Stimulated activated CD4-positive, alpha-beta T cell treated with anti-CD3 and anti-CD28 coated beads, Interleukin-2, amount 100 ng/mL, for 24 hours (primary cell): ENCODE measurements around the gene POTEJ.
"Not testable (repeated sequence)": the region's sequence is repeated elsewhere in the genome, so short reads cannot be mapped to it uniquely, and the experiment has no call there.

Experiments used
- DNase-seq, 2 donors: peaks; one replicate each; pipeline ENCODE4 v3.0.0-alpha.2; 2020

POTEJ gene

DNA sequence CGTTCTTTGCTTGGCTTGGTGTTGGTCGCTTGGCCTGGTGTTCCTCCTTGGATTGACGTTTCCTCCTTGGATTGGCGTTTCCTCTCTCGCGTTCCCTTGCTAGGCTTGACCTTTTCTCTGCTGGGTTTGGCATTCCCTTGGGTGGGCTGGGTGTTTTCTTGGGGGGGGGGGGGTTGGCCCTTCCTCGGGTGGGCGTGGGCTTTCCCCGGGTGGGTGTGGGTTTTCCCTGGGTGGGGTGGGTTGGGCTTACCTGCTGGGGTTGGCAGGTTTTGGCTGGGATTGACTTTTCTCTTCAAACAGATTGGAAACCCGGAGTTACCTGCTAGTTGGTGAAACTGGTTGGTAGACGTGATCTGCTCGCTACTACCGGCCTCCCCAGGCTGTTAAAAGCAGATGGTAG, at the start of gene POTEJ:
Gene POTEJ, plus strand, starts transcription at position 301 of the 400 bp plus-strand sequence. Its CDS starts 93 bp downstream, at position 394.
- DNase-seq, result not testable (repeated sequence)

DNA sequence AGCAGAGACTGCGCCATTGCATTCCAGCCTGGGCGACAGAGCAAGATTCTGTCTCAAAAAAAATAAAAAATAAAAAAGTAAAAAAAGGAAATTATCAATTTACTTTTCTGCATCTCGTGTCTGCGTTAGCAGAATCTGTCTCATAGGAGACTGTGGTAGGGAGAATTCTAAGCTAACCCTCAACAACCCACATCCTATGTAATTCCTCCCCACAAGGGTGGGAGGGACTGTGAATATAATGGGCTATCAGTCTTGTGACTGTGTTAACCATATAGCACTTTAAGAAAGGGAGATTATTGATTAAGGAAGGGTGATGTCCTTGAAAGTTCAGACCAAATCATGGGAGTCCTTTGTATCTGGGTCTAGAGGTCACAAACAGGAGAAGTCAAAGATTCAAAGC, 45.1 kb upstream of the POTEJ start:
- DNase-seq, result not testable (repeated sequence)

DNA sequence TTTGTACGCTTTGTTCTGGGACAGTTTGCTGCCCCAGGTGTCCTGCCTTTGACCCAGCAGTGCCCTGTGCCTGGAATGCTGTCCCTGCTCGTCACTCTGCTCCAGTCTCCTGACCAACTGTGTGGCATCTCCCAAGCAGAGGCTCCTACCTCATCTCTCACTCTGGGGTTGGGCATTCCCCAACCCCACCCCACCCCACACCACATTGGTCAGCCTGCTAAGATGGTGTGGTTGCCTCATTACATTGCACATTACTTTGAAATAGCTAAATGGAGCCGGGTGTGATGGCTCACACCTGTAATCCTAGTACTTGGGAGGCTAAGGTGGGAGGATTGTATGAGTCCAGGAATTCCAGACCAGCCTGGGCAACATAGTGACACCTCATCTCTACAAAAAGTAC, 39.3 kb upstream of the POTEJ start:
- not testable (repeated sequence) for DNase-seq

DNA sequence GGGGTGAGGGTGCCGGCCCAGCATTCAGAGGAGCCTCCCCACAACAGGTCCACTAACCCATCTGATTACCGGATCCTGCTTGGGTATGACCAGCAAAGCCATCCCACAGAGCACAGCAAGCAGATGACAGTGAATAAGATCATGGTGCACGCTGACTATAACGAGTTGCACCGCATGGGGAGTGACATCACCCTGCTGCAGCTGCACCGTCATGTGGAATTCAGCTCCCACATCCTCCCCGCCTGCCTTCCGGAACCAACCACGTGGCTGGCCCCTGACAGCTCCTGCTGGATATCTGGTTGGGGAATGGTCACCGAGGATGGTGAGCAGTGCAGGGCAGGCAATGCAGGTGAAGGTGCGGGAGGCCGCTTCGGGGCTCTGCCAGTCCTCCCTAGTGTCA, 37.0 kb upstream of the POTEJ start:
- DNase-seq, result not testable (repeated sequence)

DNA sequence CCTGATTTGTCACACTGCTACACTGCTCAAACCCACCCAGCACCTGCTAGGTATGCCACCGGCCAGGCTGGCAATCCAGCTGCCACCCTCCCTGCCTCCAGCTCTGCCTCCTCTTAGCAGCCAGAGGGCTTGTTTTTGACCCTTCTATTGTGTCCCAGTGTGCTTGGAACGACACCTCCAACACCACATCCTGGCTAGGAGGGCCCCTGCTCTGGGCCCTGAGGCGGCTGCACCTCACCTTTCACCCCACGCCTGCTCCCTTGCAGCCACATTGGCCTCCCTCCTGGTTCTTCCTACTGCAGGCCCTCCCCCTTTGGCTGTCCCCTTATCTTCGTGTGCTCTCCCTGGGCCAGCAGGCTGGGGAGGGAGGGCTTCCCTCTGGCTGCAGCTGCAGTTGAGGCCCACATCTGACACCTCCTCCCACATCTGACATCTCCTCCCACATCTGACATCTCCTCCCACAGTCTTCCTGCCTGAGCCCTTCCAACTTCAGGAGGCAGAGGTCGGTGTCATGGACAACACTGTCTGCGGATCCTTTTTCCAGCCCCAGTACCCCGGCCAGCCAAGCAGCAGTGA, 34.9 kb upstream of the POTEJ start:
- DNase-seq, result not testable (repeated sequence)

DNA sequence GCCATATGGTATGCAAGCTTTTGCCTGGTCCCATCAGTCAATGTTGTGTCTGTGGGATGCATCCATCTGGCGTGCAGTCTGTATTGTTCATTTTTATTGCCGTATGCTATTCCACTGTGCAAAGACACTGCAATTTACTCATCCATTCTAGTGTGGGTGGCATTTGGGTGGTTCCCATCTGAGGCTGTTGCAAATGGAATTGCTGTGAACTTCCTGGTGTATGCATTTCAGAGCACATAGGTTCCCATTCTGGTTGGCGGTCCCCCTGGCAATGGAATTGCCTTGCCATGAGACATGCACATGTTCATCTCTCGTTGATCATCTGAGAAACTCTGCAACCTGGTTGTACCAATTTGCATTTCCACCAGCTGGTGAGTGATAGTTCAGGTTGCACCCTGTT, 33.7 kb upstream of the POTEJ start:
- not testable (repeated sequence) for DNase-seq

DNA sequence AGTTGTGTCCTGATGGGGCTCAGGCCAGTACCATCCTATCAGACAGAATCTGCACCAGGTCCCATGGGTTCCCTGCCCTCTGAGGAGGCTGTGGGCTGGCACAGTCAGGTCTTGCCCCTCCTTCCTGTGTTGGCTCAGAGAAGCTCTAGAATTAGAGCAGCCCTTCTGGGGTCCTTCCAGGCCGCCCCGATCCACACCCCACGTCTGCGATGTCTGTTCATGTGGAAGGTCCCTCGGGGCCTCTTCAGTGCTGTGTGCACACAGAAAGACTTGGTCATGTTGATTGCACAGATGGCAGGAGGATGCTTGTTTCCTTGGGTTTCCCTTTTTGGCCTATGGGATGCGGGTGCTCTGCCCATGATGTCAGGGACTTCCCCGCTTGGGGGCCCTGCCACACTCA, 32.1 kb upstream of the POTEJ start:
- DNase-seq, result not testable (repeated sequence)

DNA sequence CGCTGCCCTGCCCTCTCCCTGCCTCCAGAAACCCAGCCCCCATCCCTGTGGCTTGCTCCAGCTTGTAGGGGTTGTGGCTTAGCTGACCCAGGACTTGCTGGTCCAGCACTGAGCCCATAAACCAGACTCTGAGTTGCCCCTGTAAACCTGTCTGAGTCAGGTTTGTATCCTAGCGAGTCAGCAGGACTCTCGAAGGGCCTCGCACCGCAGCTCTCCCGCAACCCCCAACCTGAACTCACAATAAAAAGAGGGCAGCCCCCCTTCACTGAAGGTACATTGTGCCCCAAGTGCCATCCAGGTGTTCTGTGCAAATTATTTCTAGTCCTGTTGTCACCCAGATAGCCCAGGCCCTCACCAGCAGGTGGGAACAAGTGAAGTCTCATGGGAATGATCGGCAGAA, 29.7 kb upstream of the POTEJ start:
- peak in 1 of 2 donors; percentile 7 for DNase-seq

DNA sequence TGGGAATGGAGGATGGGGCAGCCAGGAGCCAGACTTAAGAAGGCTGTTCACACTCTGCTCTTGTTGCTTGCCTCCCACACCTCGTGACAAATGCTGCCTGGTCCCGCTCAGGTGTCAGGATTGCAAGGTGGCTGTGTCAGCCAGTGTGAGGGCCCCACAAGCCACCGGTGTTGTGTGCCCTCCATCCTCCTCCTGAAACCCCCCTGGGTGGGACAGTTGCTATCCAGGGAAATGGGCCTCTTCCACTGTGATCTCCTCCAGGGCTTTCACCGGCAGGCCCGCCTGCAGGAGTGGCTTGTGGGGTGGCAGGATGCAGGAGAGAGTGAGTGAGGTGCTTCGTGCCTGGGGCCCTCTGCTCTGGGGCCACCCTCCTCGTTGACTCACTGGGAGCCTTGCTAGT, 28.3 kb upstream of the POTEJ start:
- peak in 1 of 2 donors; percentile 8 for DNase-seq

DNA sequence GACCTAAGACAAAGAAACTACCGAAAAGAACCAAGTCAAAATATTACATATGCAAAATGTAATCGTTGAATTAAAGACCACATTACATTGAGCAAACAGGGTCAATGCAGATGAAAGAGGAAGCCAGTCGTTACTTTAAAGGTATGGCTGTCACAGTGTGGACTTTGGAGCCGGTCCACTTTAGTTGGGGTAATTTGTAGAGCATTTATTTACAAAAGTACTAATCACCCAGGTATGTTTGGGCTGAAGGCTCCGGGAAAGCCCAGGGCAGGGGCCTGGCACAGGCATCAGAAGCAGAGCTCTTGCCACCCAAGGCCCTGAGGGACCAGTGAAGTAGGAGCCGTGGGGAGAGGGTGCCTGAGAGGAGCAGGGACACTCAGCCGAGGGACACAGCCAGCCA, 27.7 kb upstream of the POTEJ start:
- not testable (repeated sequence) for DNase-seq

DNA sequence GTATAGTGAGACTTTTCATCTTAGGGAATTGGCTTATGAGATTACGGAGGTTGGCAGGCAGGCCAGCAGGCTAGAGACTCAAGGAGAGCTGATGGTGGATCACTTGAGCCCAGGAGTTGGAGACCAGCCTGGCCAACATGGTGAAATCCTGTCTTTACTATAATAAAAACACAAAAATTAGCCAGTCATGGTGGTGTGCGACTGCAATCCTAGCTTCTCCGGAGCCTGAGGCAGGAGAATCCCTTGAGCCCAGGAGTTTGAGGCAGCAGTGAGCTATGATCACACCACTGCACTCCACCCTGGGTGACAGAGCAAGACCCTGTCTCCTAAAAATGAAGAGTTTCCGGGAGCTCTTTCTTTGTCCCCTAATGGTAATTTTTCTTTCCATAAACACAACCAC, 26.5 kb upstream of the POTEJ start:
- not testable (repeated sequence) for DNase-seq

DNA sequence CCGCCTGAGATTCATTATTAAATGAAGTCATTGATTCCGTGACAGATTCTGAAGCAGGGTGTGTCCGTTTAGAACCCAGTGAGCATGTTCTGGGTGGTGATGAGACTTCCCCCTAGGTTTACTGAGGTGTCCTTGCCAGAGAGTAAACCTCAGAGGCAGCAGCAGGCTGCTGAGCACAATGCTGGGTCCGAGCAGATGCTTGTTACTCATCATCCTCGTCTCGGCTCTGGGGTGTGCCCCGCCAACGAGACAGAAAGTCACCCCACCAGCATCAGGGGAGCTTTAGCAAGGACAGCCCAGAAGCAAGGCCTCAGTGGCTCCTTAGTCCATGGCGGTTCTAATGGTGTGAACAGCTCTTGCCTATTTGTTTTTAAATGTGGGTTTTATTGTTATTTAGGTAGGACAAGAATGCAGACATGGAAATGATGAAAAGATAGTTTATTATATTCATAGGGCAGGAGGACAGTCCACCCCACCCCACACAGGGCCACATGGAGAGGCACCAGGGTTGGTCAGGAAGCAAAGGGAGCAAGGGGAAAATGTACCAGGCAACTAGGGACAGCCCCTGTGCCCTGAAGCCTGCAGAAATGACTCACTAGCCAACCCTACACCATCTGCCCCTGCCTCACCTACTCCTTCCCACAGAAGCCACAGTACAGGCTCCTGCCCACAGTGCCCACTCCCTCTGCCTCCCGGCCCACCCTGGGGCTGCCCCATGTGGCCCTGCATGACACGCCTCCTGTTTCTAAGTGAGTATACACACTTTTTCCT, 22.4 kb upstream of the POTEJ start:
- peak; percentile 21 to 29 for DNase-seq

DNA sequence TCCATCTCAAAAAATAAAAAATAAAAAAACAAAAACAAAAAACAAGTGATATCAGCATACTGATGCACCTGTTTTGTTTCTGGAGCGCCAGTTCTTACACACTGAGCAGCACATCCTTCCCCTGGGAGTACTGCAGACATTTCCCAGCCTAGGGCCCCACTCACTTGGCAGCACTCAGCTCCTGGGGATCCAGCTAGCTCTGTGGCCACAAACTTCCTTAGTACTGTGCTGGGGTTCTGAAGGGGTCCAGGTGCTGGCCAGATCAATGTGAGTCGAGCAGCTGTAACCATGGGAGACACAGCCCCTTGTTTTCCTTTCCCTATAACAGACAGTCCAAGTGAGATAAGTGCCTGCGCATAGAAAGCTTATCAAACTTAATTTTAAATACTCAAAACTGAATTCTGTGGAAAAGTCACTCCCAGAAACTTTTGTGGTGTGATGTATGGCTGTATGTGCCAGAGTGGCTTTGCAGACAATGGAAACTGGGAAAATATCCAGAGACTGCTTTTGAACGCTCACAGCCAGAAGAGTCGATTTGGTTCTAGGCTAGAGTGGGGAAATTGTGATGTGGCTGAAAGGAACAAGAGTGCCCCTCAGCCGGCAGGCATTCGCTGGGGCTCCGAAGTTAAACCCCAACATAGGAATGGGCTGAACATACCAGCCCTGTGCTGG, 20.9 kb upstream of the POTEJ start:
- DNase-seq, result not testable (repeated sequence)

DNA sequence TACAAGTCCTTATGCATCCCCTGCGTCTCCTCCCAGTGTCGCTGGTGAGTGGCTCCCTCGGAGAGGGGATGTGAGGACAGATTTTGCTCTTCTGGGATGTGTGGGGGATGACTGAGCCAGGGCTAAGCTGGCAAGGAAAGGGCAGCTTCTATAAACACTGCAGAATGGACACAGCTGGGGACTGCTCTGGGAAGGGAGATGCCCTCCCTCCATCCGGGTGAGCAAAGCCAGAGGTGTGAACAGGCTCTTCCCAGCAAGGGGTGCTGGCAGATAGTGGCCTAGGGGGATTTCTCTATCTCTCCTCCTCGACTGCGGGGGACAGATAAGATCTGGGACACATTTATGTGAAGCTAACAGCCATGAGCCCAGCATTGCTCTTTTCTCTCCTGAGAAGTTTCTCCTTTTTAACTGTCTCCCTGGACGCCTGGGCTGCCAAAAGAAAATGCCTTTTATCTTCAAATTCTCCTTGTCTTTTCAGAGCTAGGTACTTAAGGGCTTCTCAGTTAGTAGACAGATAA, 20.3 kb upstream of the POTEJ start:
- peak in 1 of 2 donors; percentile 6 for DNase-seq

DNA sequence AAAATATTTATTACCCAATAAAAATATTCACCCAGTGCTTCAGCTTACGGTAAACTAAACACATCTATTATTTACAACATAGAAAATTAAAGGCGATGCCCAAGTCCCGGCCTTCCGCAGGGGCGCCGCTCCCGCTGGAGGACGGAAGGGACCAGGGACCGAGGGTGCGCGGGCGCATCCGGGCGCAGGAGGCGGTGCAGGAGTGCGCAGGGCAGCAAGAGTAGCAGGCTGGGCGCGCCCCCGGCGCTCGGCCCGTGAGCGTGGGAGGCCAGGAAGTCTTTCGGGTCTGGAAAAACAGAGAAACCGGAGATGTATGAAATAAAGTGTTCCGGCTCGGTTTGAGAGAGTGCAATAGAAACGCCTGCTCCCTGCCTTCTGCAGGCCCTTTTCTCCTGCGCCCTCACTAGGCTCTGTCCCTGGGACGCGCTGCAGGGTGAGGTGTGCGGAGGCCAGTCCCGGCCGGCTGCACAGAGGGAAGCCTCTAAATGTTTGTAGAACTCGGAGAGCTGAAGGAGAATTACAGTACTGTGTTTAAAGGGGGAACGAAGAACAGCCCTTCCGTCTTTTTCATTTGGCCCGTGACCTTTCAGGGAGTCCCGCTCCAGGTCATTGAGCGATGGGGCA, 18.3 kb upstream of the POTEJ start:
- not testable (repeated sequence) for DNase-seq

DNA sequence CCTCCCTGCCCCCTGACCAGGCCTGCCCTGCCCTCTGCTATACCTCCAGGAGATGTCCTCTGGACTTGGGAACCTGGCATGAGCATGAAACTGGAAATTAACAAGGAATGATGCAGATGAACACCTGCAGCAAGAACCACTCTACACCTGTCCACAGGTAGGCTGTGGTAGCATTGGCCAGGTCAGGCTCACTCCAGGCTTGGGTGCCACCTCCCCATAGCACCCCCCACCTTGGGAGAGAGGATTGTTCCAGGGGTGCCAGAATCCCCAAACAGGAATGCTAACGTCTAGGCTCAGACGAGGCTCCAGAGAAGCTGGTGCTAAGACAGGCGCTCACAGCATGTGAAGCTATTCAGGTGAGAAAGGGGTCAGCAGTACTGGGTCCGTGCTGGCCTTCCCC, 17.2 kb upstream of the POTEJ start:
- not testable (repeated sequence) for DNase-seq

DNA sequence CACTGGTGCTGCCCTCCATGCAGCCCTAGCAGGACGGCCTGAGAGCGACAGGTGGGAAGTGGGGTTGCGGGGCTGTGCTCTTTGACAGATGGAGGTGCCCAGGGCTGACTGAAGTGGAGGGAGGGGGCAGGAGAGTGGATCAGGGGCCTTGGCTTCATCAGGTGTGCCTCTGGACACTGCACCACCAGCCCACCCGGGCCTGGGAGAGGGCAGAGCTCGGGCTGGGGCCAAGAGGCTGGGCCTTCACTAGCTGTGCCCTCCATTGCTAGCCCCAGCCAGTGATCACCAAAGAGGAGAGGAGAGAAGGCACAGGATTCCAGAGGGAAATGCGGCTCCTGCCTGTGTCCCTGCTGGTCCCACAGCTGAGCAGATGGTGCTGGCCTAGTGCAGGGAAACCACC, 14.5 kb upstream of the POTEJ start:
- DNase-seq, result not testable (repeated sequence)

DNA sequence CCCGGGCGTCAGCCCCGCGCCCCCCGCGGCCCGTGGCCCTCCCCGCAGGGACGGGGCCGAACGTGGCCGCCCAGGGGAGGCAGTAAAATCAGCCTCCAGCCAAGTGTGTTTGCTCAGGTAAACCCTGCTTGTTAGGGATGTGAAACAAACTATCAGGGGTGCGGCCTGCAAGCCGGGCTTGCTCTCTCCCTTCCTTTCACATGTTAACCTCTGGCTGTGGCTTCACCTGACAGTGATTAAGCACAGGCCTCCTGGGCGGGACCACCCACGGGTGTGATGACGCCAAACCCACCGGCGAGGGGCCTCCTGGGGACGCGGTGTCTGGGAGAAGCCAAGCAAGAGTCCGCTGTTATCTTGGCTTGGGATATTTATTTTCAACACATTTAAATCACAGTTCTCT, 13.2 kb upstream of the POTEJ start:
- DNase-seq, result not testable (repeated sequence)

DNA sequence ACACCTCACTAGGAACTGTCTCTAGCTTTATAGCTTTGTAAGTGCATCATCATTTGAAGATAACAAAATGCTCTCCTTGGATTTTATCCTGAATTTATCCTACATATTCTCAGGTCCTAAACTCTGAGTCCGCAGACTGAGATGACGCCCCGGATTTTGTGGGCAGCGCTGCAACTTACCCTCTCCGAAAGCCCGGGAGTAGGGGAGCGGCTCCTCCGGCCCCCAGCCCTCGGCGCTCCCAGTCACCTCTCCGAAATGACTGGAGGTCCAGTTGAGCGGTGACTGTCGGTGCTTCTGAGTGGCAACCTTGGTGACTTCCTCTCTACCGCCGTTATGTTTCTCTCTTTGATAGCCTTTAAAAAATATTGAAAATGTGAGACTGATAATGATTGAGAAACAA, 12.8 kb upstream of the POTEJ start:
- not testable (repeated sequence) for DNase-seq

DNA sequence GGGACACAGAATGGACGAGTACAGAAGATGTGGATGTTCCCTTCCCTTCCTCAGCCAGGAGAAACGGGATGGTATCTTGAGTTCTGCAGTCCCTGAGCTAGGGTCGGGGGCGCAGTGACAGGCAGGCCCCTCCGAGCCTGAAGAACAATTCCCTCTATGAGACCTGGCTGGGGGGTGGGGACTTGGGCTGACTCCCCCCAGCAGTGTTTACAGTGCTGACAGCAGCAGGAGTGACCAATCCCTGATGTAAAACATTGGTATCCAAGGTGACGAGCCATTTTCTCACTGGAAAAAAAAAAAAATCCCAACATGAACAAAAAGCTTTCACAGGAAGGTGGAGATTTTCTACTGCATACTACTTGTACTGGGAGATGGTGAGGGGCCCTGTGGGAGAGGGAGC, 11.8 kb upstream of the POTEJ start, which contains the start of gene CFC1:
Gene CFC1, minus strand, starts transcription at position 183 of the 400 bp plus-strand sequence. CDS start 288 bp downstream, outside the sequence.
- not testable (repeated sequence) for DNase-seq

DNA sequence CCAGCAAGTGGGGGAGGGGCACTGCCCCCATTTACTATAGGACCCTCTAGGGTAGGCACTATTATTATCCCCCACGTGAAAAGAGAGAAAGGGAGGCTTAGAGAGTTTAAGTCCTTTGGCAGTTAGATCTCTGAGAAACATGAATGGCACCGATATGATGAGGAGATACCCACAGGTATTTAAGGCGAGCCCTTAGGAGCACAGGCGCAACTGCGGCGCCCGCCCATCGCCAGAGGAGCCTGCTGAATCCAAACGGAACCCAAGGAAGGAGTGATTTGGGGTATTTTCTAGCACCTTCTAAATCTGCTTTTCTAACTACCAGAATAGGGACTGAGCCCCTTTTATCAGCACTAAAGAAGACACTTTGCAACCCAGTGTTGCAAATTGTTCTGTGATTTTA, 11.3 kb upstream of the POTEJ start:
- not testable (repeated sequence) for DNase-seq

DNA sequence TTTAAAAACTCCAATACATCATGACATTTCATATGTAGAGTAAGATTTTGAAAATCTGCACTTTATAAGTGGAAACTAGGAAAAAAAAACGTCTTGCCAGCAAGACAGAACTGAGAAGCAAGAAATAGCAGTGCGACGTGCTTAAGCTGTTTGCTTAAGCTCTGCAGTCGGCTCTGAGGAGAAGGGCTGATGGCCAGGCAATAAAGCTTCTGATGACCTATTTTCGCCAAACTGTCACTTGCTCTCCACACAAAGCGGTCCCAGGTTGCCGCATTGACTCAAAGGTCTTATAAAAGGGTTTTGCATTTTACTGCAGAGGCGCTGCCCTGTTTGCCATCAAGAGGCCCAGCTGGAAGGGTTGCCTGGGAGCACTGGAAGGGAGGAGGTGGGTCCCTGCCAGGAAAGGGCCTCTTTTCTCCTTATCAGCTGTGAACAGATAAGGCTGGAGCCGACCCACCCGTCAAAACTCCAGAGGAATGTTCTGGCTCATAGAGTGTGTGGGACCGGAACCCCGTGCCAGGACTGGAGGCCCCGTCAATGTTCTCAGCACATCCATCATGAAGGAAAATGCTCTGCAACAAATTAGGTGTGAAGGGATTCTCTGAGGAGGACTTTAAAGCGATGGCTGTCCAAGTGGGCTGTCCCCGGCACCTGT, 9.5 kb upstream of the POTEJ start:
- not testable (repeated sequence) for DNase-seq
